Posterior cingulate gyrus (tissue), 11 donors: ENCODE measurements around the gene CARD19.
"Not testable (repeated sequence)": the region's sequence is repeated elsewhere in the genome, so short reads cannot be mapped to it uniquely, and the experiment has no call there.

Experiments used
- DNase-seq, 10 donors: peaks; one replicate each; pipeline versions ENCODE4 v3.0.0 to v3.0.0-alpha.2; 2020 to 2021; ENCODE audit warnings: mixed read lengths in 3 of 10
- intact Hi-C: fragments of 100-400 bp; cut with DNase I; formaldehyde crosslinking; loops from one replicate; pipeline ENCODE4 v1.15.1; 2023

Gene CARD19

DNA sequence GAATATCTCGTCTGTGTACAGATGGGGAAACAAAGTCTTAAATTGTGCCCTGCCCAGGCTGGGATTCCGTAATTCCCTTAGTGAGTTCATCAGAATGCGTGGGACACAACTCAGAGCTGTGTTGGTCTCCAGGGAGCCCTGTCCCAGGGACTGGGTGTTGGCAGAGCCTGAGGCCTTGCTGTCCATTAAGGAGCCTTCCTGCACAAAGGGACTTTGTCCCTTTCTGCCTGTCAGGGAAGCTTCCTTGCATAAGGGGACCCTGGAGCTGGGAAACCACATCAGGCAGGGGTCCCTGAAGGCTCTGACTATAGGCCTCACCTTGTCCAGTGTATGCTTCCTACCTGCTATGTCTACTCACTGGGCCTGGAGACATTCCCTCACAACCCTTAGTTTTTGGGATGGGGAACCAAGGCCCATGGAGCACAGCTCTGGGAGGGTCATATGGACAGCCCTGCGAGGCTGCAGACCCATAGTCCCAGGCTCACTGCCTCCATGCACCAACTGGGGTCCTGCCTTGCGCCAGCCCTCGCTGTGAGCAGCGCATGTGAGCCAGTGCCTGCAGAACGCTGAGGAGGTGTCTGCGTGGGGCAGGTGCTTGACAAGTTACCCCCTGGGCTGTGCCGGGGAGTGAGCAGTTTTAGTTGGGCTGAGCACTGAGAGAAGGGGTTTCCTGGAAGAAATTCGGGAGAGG lies 1.6 kb downstream of the CARD19 start:
- intact Hi-C loops = loop anchor here (5.0 to 10.0 kb wide), 3 partner anchors 35 to 477 kb away; partner anchors contain the start of genes NINJ1, PHF2 and ZNF484

DNA sequence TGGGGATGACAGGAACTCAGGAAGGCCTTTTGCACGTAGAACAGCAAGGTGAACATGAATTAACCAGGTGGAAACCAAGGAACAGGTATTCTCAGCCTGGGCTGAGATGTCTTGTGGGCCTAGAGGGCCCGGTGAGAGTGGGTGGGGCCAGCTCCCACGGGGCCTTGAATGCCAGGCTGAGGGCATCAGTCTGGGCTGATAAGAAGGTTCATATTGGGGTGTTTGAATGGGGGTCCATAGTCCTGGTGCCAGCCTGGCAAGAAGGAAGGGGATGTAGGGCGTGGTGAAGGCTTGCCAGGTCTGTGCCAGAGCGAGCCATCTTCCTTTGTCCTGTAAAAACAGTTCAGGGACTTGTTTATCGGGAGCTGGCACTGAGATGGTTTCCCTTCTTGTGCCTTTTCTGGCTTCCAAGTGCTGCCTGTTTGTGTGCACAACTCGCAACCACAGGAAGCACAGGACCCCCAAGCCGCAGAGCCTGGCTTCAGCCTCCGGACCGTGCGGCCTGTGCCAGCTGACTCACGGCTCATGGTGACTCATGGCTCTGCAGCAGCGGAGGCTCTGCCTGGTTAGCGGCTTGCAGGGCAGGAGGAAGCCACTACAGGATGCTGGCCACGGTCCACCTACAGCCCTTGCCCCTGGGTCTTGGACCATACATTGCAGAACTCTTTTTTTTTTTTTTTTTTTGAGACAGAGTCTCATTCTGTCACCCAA lies 2.4 kb downstream of the CARD19 start:
- intact Hi-C loops = loop anchor here (5.0 to 10.0 kb wide), 3 partner anchors 34 to 476 kb away; partner anchors contain the start of genes NINJ1, PHF2 and ZNF484
- DNase-seq = peak; percentile 71 to 99 (median 84)

More for the DNA sequence above, 1.6 kb downstream of the CARD19 start:
- peak in 4 of 10 donors; percentile 34 to 89 (median 82) for DNase-seq

DNA sequence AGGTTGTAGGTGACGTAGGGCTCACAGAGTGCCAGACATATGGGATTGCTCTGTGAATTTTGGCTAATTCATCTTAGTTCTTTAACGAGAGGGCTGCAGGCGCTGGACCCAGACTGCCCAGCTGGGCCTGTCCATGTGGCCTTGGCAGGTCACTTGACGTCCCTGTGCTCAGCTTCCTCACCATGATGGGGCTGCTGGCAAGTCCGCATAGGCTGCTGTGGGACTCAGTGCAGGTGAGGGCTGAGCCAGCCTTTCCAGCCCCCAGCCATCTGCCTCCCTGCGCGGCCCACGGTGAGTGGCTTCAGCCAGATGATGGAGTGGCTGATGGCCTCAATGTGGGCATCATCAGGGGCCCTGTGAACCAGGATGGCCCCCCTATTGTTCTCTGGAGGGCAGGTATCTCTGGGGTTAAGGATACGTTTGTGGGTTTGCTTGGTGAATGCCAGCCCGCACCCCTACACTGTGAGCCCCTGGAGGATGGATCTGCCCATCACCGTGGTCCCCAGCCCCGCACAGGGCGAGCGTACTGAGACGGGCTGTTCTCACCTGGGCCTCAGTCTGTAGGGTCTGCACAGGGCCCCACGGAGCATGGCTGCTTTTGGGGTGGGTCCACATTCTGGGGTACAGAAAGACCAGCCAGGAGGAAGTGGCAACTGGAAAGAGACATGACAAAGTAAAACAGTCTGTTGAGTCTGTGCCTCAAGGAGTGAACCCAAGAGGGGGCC lies 3.7 kb downstream of the CARD19 start:
- intact Hi-C loops = loop anchor here (5.0 to 10.0 kb wide), 3 partner anchors 33 to 475 kb away; partner anchors contain the start of genes NINJ1, PHF2 and ZNF484
- DNase-seq = peak in 3 of 10 donors; percentile 73 to 88 (median 77)

DNA sequence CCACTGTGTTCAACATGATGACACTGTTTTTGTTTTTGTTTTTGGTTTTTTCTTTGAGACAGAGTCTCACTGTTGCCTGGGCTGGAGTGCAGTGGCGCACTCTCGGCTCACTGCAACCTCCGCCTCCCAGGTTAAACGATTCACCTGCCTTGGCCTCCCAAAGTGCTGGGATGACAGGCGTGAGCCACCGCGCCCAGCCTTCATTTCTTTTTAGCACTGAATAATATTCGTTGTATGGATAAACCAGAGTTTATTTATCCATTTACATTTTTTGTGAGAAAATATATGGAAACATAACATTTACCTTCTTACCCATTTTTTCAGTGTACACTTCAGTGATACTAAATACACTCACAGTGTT lies 4.2 kb downstream of the CARD19 start:
- DNase-seq = peak in 3 of 10 donors; percentile 34 to 48 (median 35)

DNA sequence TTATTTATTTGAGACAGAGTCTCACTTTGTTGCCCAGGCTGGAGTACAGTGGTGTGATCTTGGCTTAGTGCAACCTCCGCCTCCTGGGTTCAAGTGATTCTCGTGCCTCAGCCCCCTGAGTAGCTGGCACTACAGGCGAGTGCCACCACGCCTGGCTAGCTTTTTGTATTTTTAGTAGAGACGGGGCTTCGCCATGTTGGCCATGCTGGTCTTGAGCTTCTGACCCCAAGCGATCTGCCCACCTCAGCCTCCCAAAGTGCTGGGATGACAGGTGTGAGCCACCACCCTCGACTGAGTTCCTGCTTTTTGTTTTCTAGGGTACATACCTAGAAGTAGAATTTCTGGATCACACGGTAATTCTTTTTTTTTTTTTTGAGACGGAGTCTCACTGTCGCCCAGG lies 5.1 kb downstream of the CARD19 start:
- intact Hi-C loops = not testable (repeated sequence)

More for the DNA sequence above, 4.2 kb downstream of the CARD19 start:
- intact Hi-C loops = no loop called here

DNA sequence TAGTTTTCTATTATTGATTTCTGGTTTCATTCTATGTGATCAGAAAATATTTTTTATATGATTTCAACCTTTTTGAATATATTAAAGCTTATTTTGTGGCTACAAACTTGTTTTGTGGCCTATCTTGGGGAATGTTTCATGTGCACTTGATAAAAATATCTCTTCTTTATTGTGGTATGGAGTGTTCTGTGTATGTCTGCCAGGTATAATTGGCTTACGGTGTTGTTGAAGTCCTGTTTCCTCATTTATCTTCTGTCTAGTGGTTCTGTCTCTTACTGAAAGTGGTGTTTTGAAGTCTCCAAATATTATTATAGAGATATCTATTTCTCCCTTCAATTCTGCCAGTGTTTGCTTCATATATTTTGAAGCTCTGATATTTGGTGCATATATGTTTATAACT lies 9.6 kb downstream of the CARD19 start:
- DNase-seq = no peak
- intact Hi-C loops = no loop called here

More for the DNA sequence above, 5.1 kb downstream of the CARD19 start:
- peak in 3 of 10 donors; percentile 16 to 49 (median 17) for DNase-seq

DNA sequence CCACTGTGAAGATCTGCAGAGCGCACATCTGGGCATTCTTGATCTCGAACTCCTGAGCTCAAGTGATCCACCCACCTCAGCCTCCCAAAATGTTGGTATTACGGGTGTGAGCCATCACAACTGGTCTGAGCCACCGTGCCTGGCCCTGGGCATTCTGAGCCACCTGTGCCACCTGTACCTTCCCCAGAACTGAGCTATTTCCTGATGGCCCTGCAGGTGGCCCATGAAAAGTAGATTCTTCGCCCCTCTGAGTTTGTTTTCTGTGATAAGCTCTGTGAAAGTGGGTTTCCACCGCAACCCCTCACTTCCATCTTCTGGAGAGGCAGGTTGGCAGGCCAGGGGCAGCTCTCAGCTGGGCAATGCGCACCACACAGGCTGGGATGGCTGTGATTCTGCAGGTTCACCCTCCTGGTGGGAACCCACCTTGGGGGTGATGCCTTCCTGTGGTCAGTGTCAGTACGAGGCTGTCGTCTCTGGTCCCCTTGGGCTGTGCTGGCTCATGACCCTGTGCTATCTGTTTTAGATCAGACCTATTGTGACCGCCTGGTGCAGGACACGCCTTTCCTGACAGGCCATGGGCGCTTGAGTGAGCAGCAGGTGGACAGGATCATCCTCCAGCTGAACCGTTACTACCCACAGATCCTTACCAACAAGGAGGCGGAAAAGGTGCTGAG lies 11.3 kb downstream of the CARD19 start:
- intact Hi-C loops = no loop called here
- peak in 4 of 10 donors; percentile 4 to 65 (median 53) for DNase-seq

DNA sequence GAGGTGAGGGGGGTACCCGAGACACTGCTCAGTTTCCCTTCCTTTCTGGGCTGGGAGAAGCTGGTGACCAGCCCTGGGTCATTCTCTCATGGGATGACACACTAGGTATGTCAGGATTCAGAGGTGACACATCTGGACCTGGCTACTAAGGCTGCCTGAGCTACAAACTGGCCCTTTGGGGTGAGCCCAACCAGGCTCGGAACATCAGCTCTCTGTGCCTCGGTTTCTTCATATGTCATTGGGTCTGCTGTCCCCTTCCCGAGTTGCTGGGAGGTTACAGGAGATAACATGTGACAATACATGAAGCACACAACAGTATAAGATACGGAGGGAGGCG lies 11.8 kb downstream of the CARD19 start:
- DNase-seq = peak in 2 of 10 donors; percentile 12 to 15
- intact Hi-C loops = no loop called here

DNA sequence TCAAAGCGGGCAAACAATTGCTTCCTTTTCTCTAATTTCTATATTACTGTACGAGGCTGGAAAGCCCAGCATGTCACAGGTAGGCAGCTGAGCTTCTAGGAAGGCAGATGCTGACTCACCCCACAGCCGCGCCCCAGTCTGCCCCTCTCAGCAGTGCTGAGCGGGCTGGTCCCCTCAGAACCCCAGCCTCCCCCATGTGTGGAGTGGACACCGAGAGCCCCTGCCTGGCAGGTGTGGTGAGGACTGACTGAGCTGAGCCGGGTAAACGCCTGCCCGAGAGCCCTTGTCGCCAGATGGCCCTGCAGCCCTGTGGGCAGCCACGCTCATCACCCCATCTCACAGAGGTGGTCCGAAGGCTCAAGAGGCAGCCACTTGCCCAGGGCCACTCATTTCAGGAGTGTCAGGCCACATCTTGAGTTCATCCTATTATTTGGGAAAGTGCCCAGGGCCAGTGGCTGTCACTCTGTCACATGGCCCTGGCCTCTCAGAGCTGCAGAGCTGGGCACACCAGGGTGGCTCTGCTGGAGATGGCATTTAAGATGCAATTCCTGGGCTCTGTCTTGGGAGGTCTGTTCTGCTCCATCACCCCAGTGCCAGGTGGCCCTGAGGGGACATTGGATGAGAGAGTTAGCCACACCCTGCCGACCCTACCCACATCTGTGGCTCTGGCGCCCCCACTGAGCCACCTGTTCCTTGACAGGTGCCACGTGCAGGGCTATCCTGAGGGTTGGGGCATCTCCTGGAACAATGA lies 12.4 kb downstream of the CARD19 start:
- intact Hi-C loops = loop anchor here (1.0 kb wide), 1 partner anchor 197 kb away; no protein-coding TSS in a partner anchor
- peak in 4 of 10 donors; percentile 6 to 83 (median 66) for DNase-seq

DNA sequence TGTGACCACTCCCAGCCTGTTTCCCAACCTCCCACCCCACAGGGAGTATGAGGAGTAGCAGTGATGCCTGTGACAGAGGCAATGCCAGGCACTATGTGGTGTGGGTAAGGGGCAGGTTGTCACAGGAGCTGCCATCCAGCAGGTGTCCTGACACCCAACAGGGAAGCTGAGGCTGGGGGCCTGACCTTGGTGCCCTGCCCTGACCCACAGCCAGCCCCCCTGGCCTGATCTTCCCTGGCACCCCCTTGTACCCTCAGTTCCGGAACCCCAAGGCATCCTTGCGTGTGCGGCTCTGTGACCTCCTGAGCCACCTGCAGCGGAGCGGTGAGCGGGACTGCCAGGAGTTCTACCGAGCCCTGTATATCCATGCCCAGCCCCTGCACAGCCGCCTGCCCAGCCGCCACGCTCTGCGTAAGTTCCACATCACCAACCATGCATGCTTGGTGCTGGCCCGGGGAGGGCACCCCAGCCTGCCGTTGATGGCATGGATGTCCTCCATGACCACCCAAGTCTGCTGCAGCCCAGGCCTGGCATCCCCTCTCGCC lies 14.4 kb downstream of the CARD19 start:
- DNase-seq = peak in 4 of 10 donors; percentile 3 to 80 (median 70)
- intact Hi-C loops = no loop called here

DNA sequence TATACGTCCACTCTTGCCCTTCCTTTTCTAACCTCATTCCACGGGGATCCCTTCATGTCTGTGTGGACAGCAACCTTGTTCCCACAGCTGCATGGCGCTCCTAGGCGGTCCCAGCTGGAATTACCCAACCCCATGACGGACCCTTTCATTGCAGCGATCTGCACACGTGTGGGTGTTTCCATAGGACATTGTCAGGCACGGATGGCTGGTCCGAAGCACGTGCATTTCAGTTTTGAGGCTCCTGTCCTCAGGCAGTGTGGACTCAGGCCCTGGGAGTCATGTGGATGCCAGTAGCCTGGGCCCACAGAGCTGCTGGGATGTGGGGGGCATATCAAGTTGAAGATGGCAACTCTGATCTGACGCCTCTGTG lies 15.0 kb downstream of the CARD19 start:
- intact Hi-C loops = no loop called here

DNA sequence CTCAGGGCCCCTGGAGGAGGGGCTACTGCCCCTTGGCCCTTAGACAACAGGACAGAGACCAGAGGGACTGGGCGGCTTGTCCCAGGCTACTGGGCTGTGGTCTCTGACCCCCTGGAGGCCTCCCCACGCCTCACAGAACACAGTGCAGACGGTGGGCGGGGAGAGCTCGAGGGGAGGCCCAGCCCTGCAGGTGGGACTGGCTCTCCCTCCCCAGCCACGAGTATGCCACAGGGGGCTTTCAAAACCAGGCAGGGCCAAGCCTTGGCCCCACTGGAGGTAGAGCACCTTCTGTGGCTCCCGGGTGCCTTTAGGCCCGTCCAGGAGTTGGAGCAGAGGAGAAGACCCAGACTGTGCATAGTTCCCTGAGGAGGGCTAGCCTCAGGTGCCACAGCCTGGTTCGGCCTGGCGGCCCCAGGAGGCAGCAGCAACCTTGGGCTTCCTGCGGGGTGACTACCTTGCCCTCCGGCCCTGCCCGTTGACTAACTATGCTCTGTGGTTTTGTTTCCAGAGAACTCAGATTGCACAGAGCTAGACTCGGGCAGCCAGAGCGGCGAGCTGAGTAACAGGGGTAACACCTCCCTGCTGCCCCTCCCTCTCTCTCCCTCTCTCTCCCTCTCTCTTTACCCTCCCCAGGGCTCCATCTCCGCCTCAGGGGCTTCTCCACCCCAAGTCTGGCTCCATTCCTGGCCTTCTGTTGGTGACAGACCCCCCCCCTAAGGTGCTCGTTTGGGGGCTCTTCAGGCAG lies 15.5 kb downstream of the CARD19 start:
- peak in 4 of 10 donors; percentile 1 to 86 (median 51) for DNase-seq
- intact Hi-C loops = no loop called here

More for the DNA sequence above, 15.0 kb downstream of the CARD19 start:
- peak in 3 of 10 donors; percentile 2 to 63 (median 14) for DNase-seq

DNA sequence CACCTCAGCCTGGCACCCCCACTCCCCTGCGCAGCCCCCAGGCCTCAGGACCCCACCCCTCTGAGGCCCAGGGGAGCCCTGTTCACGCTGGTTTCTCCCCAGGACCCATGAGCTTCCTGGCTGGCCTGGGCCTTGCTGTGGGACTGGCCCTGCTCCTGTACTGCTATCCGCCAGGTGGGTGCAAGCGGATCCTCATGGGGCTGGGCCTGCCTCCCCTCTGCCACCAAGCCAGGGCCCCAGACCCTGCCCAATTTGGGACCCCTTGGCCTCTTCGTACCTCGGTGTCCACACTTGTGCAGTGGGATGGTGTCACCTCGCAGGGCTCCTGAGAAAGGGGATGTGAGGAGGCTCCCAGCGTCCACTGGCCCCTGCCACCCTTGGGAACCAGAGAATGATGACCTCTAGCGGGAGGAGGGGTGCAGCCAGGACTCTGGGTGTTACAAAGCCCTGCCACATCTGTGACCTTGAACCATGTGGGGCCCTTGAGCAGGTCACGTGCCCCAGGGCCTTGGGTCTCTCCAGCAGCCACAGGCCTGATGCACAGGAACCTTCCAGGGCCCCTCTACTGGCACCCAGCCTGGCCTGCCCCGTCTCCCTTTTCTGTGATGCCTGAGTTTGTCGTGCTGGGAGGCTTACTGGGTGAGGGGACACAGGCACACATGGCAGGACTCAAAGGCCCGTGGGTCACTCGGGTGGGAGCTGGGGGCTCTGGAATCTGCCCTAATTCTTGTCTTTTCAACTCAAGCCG lies 16.3 kb downstream of the CARD19 start:
- intact Hi-C loops = no loop called here
- DNase-seq = peak in 4 of 10 donors; percentile 6 to 83 (median 59)

DNA sequence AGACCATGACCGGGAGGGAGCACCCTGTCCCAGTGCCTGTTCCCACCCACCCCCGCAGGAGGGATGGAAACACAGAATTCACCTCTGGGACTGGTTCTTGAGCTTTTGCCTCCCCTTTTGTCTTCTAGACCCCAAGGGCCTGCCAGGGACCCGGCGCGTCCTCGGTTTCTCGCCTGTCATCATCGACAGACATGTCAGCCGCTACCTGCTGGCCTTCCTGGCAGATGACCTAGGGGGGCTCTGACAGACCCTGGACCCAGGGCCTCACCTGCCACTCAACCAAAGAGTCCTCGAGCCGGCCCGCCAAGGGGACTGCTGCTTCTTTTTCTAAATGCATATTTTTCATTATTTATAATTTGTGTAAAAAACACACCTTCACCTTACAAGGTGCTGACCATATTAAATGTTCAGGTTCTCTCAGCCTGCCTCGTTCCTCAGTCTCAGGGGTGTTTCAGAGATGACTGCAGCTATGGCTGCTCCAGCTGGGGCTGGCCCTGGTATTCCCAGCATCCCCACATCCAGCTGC lies 16.9 kb downstream of the CARD19 start:
- intact Hi-C loops = no loop called here
- DNase-seq = peak in 4 of 10 donors; percentile 5 to 55 (median 39)

DNA sequence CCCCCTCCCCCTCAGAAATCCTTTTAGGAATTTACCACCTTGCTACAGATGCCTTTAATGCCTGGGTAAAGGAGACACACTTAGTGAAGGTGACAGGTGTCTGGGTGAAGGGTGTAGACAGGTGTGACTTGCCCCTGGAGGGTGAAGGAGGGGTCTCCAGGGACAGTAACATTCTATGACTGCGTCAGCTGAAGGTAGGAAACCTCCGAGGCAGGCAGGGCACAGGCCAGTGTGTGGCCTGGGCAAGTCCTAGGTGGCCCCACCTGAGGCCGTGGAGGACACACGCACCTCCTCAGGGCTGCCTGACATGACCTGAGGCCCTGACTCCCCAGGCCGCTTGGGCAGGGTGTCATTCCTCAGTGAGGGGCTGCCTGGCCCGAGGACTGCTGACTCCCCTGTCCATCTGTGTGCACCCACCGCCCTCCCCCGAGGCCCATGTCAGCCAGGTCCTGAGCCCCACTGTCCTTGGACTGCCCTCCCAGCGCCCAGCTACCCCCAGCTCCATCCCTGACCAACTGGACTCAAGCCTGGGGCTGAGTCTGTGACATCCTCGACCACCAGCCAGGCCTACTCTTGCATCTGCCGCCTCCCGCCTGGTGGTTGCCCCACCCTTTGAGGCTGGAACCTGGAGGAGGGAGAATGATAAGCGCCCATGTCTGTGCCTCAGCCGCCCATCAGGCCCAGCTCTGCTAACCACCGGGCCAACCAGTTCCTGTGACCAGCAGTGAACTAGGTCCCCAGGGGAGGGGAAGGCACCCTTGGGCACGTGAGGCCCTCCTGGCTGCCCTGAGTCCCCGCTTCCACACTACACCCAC lies 18.4 kb downstream of the CARD19 start:
- DNase-seq = peak in 5 of 10 donors; percentile 6 to 74 (median 61)
- intact Hi-C loops = no loop called here

DNA sequence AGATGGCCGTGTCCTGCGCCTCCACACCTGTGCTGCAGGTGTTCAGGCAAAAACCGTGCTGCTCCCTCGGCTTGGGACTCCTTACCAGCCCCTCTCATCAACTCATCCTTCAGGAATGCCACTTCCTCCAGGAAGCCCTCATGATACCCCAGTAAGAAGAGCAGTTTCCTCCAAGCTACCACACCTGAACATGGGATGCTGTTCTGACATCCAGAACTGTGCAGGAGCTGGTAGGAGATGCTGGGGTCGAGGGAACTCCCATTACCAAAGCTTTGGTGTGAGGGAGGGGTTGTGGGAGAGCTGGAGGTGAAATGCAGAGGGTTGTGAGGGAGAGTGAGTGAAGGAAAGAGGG lies 18.9 kb downstream of the CARD19 start:
- intact Hi-C loops = no loop called here
- peak in 1 of 10 donors; percentile 34 for DNase-seq
